ENCODE data around the gene TRAF7.
A peak's percentile ranks its signal among the peaks of the same experiment; 100 is the strongest.
"Not testable (repeated sequence)": the region's sequence is repeated elsewhere in the genome, so short reads cannot be mapped to it uniquely, and the experiment has no call there.

TRAF7 gene

DNA sequence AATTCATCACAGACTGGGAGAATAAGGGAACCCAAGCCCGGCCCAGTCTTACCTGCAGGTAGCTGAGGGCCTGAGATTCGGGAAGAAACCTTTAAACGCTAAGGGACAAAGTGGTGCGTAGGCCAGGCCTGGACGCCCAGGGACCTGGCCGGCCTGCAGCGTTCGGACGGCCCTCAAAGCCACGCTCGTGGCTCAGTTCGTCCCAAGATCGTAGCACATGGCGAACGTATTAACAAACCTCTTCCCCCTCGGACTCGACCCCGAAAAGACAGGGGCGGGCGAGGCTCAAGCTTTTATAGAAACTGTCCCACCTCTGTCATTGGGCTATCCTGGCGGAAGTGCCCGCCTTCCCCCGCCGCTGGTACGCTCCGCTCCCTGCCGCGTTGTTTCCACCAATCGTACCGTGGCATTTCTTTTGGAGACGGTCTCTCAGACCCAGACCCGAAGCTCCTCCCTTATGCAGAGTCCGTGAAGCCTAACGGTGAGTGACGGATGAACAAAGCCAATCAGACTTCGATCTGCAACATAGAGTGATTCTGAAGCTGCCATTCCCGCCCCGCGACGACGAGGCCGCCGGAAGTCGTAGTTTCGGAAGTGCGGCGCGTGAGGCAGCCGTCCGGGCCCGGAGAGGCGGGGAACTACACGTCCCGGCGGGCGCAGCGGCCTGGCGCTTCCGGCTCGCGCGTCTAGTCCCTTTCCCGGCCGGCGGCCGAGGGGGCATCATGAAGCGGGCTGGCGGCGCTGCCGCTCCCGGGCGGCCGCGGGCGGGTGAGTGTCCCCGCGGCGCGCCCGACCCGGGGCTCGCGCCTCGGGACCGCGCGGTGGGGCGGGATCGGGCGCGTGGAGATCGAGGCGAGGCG, at the start of gene TRAF7:
TSS of gene TRAF7 (plus strand) at position 692 of the 860 bp plus-strand sequence. CDS start 8,139 bp downstream, outside the sequence.
- DNase-seq, result peak; percentile 64 to 100 (median 99)

DNA sequence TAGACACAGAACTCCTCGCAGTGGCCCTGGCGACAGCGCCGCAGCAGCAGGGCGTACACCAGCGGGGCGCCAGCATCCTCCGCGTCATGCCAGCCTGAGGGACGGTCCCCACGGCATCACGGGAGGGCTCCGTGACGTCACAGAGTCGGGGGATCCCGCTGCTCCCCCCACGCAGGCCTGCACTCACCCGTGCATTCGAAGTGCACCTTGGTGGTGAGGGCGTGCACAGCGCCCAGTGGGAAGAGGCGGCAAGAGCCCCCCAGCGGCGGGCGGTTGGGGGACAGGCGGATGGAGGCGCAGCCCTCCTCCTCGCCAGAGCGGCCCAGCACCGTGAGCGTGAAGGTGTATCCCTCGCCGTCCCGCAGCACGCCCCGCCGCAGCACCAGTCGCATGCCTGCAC, 49.4 kb upstream of the TRAF7 start:
- DNase-seq, result not testable (repeated sequence)

GRCh38 chr16:2107121-2107790, 48.3 kb upstream of the TRAF7 start:
- DNase-seq, result not testable (repeated sequence)

GRCh38 chr16:2107791-2108125, 47.8 kb upstream of the TRAF7 start:
- DNase-seq, result not testable (repeated sequence)

GRCh38 chr16:2108446-2109270, 46.9 kb upstream of the TRAF7 start:
- DNase-seq, result not testable (repeated sequence)

DNA sequence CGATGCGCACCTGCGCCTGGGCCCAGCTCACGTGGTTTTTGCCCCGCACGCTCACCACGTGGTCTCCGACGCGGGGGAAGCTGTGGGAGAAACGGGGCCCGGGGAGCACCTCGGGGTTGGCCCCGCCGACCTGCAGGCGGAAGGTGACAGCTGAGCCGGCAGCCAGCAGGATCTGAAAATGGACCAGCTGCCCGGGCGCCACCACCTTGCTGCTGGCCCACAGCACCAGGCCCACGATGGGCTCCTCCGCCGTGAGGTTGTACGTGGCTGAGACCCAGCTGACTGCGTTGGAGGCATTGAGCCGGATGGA, 46.4 kb upstream of the TRAF7 start:
- DNase-seq, result not testable (repeated sequence)

DNA sequence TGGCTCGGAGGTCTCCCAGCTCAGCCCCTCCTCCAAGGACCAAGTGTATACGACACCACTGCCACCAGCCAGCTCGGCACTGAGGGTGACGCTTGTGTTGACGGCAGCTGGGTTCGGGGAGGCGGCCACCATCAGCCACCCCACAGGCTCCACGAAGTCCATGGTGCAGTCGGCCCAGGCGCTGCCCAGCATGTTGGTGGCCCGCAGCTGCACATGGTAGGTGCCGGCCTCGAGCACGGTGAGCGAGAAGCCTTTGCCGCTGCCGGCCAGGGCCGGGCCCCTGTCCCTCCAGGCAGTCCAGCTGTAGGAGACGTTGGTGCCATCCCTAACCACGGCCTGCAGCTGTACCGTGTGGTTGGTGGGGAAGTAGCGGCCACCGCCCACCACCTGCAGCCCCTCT, 45.7 kb upstream of the TRAF7 start:
- DNase-seq, result not testable (repeated sequence)

DNA sequence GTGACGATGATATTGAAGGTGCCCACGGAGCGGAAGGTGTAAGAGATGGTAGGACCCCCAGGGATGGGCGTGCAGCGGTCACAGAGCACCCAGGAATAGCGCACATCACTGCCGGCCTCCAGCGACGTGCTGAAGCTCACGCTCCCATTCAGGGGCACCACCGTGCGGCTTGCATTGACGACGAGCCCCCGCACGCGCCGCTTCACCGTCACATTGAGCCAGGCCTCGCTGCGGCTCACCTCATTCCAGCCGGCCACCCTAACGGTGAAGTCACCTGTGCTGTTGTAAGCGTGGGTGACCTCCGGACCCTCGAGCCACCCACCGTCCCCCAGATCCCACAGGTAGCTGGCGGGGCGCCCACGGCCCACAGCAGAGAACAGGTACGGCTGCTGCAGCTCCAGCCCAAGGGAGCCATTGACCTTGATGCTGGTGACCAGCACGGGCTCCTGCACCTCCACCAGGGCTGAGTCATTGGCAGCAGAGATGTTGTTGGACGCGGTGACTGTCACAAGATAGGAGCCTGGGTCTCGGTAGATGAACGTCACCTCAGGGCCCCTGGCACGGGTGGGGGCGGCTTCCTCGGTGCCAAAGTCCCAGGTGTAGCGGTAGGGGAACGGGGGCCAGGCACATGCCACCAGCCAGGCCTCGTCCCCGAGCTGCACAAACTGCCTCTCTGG, 45.1 kb upstream of the TRAF7 start:
- DNase-seq, result not testable (repeated sequence)

DNA sequence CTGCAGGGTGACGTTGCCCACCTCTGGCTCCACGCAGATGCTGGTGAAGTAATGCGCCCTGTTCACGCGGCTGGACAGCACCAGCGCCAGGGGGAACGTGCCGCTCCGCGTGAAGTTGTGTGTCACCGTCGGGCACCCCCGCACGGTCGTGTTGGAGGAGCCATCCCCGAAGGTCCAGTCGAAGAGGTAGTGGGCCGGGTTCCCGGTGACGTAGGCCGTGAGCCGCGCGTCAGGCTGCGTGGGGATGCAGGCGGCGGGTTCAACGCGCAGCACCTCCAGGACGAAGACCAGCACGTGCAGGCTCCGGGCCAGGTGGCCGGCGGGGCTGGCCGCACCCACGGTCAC, 44.6 kb upstream of the TRAF7 start:
- DNase-seq, result not testable (repeated sequence)

- DNase-seq, result not testable (repeated sequence)
These were observed 43.9 kb upstream of the TRAF7 start for GRCh38 chr16:2111412-2112335.

DNA sequence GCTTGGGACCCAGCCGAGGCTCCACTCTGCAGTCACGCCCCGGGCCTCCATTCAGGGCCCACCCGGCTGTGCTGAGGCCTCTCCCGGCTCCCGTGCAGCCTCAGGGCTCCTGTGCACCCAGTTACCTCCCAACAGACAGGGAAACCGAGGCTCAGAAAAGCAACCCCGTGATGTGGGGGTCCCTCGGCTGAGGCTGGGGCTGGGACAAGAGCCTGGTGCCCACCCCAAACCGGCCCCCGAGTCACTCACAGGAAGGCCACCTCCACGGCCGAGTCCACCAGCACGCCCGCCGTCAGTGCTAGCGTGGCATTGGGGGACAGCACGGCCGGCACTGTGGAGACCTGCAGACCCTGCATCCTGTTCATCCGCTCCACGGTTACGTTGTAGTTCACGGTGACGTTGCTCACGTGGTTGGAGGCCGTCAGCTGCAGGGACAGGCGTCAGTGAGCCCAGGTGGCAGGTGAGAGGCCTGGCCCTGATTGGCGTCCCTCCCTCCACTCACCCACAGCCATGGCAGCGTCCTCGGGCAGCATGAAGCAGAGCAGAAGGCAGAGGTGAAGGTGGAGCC, 43.0 kb upstream of the TRAF7 start:
- not testable (repeated sequence) for DNase-seq

DNA sequence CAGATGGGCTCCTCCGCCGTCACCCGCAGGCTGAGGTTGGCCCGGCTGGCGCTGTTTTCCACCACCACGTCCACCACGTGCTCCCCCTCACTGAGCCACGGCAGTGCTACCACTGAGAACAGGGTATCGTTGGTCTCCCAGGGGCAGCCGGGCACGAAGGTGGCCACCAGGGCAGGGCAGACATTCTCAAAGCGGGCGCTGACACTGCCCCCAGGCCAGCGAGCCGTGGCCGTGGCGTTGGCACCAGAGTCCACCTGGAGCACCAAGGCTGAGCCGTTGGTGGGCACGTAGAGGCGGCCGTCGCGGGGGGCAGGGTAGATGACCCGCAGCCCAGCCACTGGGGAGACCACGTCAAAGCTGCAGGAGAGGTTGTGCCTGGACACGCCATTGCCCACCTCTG, 41.4 kb upstream of the TRAF7 start:
- not testable (repeated sequence) for DNase-seq

GRCh38 chr16:2114885-2115590, 40.5 kb upstream of the TRAF7 start:
- DNase-seq, result not testable (repeated sequence)

- DNase-seq, result no peak
These were observed 40.0 kb upstream of the TRAF7 start for GRCh38 chr16:2115591-2115973.

DNA sequence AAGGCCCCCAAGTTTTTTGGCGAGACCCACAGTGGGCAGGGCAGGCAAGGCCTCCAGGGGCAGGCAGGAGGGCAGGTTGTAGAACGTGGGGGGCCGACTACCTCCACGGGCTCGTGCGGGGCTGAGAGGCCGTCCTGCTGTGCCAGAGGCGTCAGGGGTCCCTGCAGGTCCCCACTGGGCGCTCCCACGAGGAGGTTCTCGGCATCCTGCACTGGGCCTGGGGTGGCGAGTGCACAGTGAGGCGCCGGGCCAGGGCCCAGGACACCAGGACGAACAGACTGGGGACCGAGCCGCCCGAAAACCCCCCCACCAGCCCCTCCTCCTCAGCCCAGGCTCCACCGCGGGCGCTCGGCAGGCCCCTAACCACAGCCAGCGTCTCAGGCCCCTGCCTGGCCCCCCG, 39.2 kb upstream of the TRAF7 start:
- not testable (repeated sequence) for DNase-seq

GRCh38 chr16:2117341-2117740, 38.2 kb upstream of the TRAF7 start:
- DNase-seq, result not testable (repeated sequence)

DNA sequence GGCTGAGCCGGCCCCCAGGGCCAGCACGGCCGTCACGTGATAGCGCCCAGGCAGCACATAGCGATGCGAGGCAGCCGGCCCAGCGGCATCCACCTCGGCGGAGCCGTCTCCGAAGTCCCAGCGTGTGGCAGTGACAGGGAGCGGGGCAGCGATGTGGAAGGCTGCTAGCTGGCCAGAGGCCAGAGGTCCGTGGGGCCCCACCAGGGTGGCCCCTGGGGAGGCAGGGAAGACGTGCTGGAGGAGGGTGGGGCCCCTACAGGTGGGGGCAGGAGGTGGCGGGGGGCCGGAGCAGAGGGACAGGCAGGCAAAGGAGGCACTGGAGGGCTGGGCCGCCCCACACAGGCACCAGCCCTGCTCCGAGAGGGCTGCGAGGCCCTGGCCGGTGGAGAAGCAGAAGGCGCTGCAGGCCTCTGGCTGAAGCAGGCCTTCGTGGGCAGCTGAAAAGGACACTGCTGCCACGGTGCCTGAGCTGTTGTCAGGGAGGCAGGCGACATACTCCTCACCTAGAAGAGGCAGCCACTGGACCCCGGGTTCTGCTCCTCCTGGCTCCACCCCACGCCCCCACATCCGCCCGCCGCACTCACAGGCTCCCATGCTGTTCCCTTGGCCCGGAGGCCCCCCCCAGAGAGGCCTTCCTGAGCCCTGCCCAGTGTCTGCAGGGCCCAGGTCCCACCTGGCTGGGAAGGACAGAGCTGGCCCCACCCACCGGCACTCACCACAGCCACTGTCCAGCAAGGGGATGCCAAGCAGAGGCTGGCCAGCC, 37.4 kb upstream of the TRAF7 start:
- not testable (repeated sequence) for DNase-seq

DNA sequence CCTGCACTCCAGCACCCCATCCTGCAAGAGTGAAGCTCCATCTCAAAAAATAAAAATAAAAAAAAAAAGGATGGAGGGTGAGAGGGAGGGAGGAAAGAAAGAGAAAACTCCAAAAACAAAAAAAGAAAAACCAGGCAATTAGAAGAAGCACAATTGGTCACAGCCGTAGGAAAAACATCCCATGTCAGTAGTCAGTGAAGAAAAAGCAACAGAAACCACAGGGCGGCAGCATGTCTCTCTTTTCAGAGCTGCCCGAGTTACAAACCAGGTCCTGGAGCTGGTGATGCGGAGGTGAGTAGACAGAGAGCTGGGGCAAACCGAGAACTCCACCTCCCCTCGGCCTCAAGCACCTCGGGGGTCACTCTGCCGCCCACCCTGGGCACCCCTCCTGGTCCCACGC, 34.3 kb upstream of the TRAF7 start:
- DNase-seq, result peak in 35 of 51 donors; percentile 17 to 81 (median 42)

- DNase-seq, result peak in 31 of 51 donors; percentile 12 to 76 (median 50)
These were observed 33.7 kb upstream of the TRAF7 start for GRCh38 chr16:2121853-2122252.
